Measurements from ENCODE around the gene PDE6C. TPM values are rescaled to one million over a fixed set of nuclear protein-coding genes. Genes with fewer than 3 reads are reported as not detected.

Gene PDE6C
- total RNA-seq, 1 experiment from 2014 or later = not detected

GRCh38 chr10:93567277-93568104 is 44.8 kb upstream of the PDE6C start:
- H3K27ac Mint-ChIP-seq = no peak overlapping the region
- no peak overlapping the region for H2BK120ac ChIP-seq (ENCODE audit: low read depth, low read length, poor library complexity, severe bottlenecking)
- no peak for TF ChIP-seq CTCF (conservative IDR thresholded peaks at IDR 0.05)
- no peaks in the 10 kb centered on the region for H3K4me1 ChIP-seq (ENCODE audit: insufficient read depth, low read length)
- no peak for DNase-seq
- no peaks in the 10 kb centered on the region; a peak in 2 of 5 replicates for H3K9me3 Mint-ChIP-seq
- H3K4ac ChIP-seq (ENCODE audit: low read depth, low read length) = no peak overlapping the region
- H3K79me1 ChIP-seq (ENCODE audit: insufficient read depth, low read depth, low read length, poor library complexity, severe bottlenecking) = no peaks in the 10 kb centered on the region
- H4K91ac ChIP-seq (ENCODE audit: insufficient read length, low read depth, low read length) = no peak overlapping the region
- no peaks in the 10 kb centered on the region for H3K9me3 ChIP-seq (ENCODE audit: control insufficient read depth, low read depth, low read length)
- no peak overlapping the region for H2AK5ac ChIP-seq (ENCODE audit: insufficient read length, low read length)
- H3K9ac ChIP-seq (ENCODE audit: extremely low read depth, insufficient read length, low read length) = no peak overlapping the region
- no peak overlapping the region for H4K5ac ChIP-seq (ENCODE audit: insufficient read length, low read depth, low read length)
- no peaks in the 10 kb centered on the region; a peak in 1 of 7 replicates for H3K36me3 Mint-ChIP-seq (ENCODE audit: insufficient read depth in 1 of 3, low read depth in 3 of 3)
- no peak overlapping the region for H2BK12ac ChIP-seq (ENCODE audit: insufficient read length, low read depth, low read length)
- no peak overlapping the region for H3K14ac ChIP-seq (ENCODE audit: insufficient read depth, low read length)
- H2AFZ ChIP-seq (ENCODE audit: low read length) = no peak overlapping the region
- H3K4me1 Mint-ChIP-seq = peaks cover 6 to 19% of the 10 kb centered on the region in 2 experiments; a peak in 3 of 4 replicates
- H3K56ac ChIP-seq (ENCODE audit: insufficient read length, low read depth, low read length) = no peak overlapping the region
- no peak overlapping the region for H3K27ac ChIP-seq (ENCODE audit: insufficient read length, low read depth, low read length)
- WGBS (ENCODE audit: extremely low coverage, insufficient read length, low lambda C conversion rate) = no CpG with 5 or more reads among the region's 33 CpGs
- no peak overlapping the region for H2BK15ac ChIP-seq (ENCODE audit: low read depth, low read length)
- H3K23ac ChIP-seq (ENCODE audit: insufficient read length, low read depth, low read length) = no peak overlapping the region
- peak overlapping the region; percentile 73 to 91 for H3K4me3 Mint-ChIP-seq
- no peaks in the 10 kb centered on the region for H3K79me2 ChIP-seq (ENCODE audit: insufficient read depth, low read length)
- H3K27me3 Mint-ChIP-seq (ENCODE audit: low read depth) = peaks cover 97% of the 10 kb centered on the region
- peak overlapping the region; percentile 37 for H3K4me2 ChIP-seq (ENCODE audit: insufficient read depth, insufficient read length, low read length)
- no peaks in the 10 kb centered on the region for H4K20me1 ChIP-seq (ENCODE audit: control insufficient read depth, insufficient read depth, insufficient read length)
- H2BK5ac ChIP-seq (ENCODE audit: insufficient read length, low read length) = no peak overlapping the region
- H2BK20ac ChIP-seq (ENCODE audit: low read depth, low read length, poor library complexity, severe bottlenecking) = no peak overlapping the region
- no peak overlapping the region for H3K18ac ChIP-seq (ENCODE audit: insufficient read length, low read depth, low read length)
- H3K23me2 ChIP-seq (ENCODE audit: insufficient read length, low read depth, low read length, poor library complexity, severe bottlenecking) = peaks cover 5% of the 10 kb centered on the region
- peaks cover 55% of the 10 kb centered on the region for H3K27me3 ChIP-seq (ENCODE audit: insufficient read depth, low read length)
- H4K8ac ChIP-seq (replicated peaks; ENCODE audit: insufficient read length, low read depth, low read length) = no peak overlapping the region
- H3T11ph ChIP-seq (ENCODE audit: low read length) = no peak overlapping the region

All from H9 (cell line).